GM19351 (cell line): ENCODE measurements around the gene GLB1L2.
A peak's percentile ranks its signal among the peaks of the same experiment; 100 is the strongest.
"Not testable (repeated sequence)": the region's sequence is repeated elsewhere in the genome, so short reads cannot be mapped to it uniquely, and the experiment has no call there.

ENCODE experiments used
- ATAC-seq: cut with Tn5 transposase; IDR thresholded peaks from one replicate; pipeline ENCODE4 v1.9.1; 2021; ENCODE audit warnings: mild to moderate bottlenecking, moderate library complexity; ENCODE audit not compliant: unreplicated experiment

Gene GLB1L2

GRCh38 chr11:134322553-134322952, 9.2 kb upstream of the GLB1L2 start:
- no peak for ATAC-seq

GRCh38 chr11:134328433-134328832, 3.4 kb upstream of the GLB1L2 start:
- no peak for ATAC-seq

- no peak for ATAC-seq
These were observed 1.0 kb upstream of the GLB1L2 start for GRCh38 chr11:134330611-134331353.

GRCh38 chr11:134332189-134332631, 422 bp downstream of the GLB1L2 start:
- ATAC-seq = peak; percentile 35

- ATAC-seq = no peak
These were observed 994 bp downstream of the GLB1L2 start for GRCh38 chr11:134332782-134333181.

GRCh38 chr11:134333312-134333711, 1.5 kb downstream of the GLB1L2 start:
- ATAC-seq = no peak

- ATAC-seq = no peak
These were observed 2.2 kb downstream of the GLB1L2 start for GRCh38 chr11:134333946-134334345.

GRCh38 chr11:134334796-134335571, 3.2 kb downstream of the GLB1L2 start:
- ATAC-seq = no peak

- ATAC-seq = no peak
These were observed 5.3 kb downstream of the GLB1L2 start for GRCh38 chr11:134337051-134337450.

- ATAC-seq = no peak
These were observed 6.3 kb downstream of the GLB1L2 start for GRCh38 chr11:134338068-134338467.

GRCh38 chr11:134338654-134339053, 6.9 kb downstream of the GLB1L2 start:
- no peak for ATAC-seq

- ATAC-seq = no peak
These were observed 8.0 kb downstream of the GLB1L2 start for GRCh38 chr11:134339756-134340155.

- ATAC-seq = no peak
These were observed 8.7 kb downstream of the GLB1L2 start for GRCh38 chr11:134340354-134340964.

GRCh38 chr11:134341805-134342571, 10.2 kb downstream of the GLB1L2 start:
- no peak for ATAC-seq

GRCh38 chr11:134342572-134343340, 11.0 kb downstream of the GLB1L2 start:
- no peak for ATAC-seq

- ATAC-seq = no peak
These were observed 11.9 kb downstream of the GLB1L2 start for GRCh38 chr11:134343646-134344045.

GRCh38 chr11:134344497-134345236, 12.9 kb downstream of the GLB1L2 start:
- ATAC-seq = not testable (repeated sequence)

- no peak for ATAC-seq
These were observed 13.4 kb downstream of the GLB1L2 start for GRCh38 chr11:134345237-134345550.

- no peak for ATAC-seq
These were observed 14.6 kb downstream of the GLB1L2 start for GRCh38 chr11:134346101-134346975.
